DOHH2 (cell line): Measurements from ENCODE around the gene DCUN1D3.

Source experiments
- H3F3A ChIP-seq: fragments of 200-600 bp; sonication (generic), shearing (Covaris generic); 2 replicates; pipeline ENCODE4 v1.6.0; 2016; ENCODE audit warnings: antibody characterized with exemption, mild to moderate bottlenecking; ENCODE audit not compliant: control insufficient read depth, insufficient read depth
- H3K27ac ChIP-seq: fragments of 200-600 bp; sonication (generic); 2 replicates; pipeline ENCODE4 v1.5.1; 2014; ENCODE audit warnings: low read depth, mild to moderate bottlenecking, low read length, moderate library complexity
- H3K27me3 ChIP-seq: fragments of 200-600 bp; sonication (generic); 2 replicates; pipeline ENCODE4 v1.6.1; 2014; ENCODE audit warnings: mild to moderate bottlenecking, low read length, mixed read lengths; ENCODE audit not compliant: control insufficient read depth
- H3K36me3 ChIP-seq: fragments of 200-600 bp; sonication (generic); 2 replicates; pipeline ENCODE4 v1.6.1; 2014; ENCODE audit warnings: mild to moderate bottlenecking, low read length, moderate library complexity, mixed read lengths; ENCODE audit not compliant: control insufficient read depth
- H3K4me1 ChIP-seq: fragments of 200-600 bp; sonication (generic); 2 replicates; pipeline ENCODE4 v1.6.1; 2014; ENCODE audit warnings: mild to moderate bottlenecking, low read length, mixed read lengths; ENCODE audit not compliant: control insufficient read depth
- H3K4me2 ChIP-seq: fragments of 200-600 bp; sonication (generic); 2 replicates; pipeline ENCODE4 v1.6.0; 2014; ENCODE audit warnings: mild to moderate bottlenecking, low read length, moderate library complexity
- H3K4me3 ChIP-seq: fragments of 200-600 bp; sonication (generic); 2 replicates; pipeline ENCODE4 v1.5.1; 2014; ENCODE audit warnings: mild to moderate bottlenecking, low read length, mixed read lengths
- H3K79me2 ChIP-seq: fragments of 200-600 bp; sonication (generic); 2 replicates; pipeline ENCODE4 v1.6.1; 2014; ENCODE audit warnings: mild to moderate bottlenecking, low read length, mixed read lengths; ENCODE audit not compliant: control insufficient read depth
- H3K9me2 ChIP-seq: fragments of 200-600 bp; sonication (generic); replicated peaks from 2 replicates; pipeline ENCODE4 v1.6.1; 2014; ENCODE audit warnings: mild to moderate bottlenecking, low read length, mixed read lengths; ENCODE audit not compliant: control insufficient read depth
- H3K9me3 ChIP-seq: fragments of 200-600 bp; sonication (generic); 2 replicates; pipeline ENCODE4 v1.6.1; 2014; ENCODE audit warnings: antibody characterized with exemption, low read length, mixed read lengths; ENCODE audit not compliant: control insufficient read depth, insufficient read depth
- H4K20me1 ChIP-seq: fragments of 200-600 bp; sonication (generic); 2 replicates; pipeline ENCODE4 v1.6.0; 2014; ENCODE audit warnings: low read depth, mild to moderate bottlenecking, antibody characterized with exemption, low read length, moderate library complexity; ENCODE audit not compliant: control insufficient read depth, insufficient read depth
- CTCF ChIP-seq: fragments of 200-600 bp; sonication (generic); IDR thresholded peaks from one replicate; pipeline ENCODE4 v1.5.1; 2014; ENCODE audit warnings: antibody characterized with exemption, mild to moderate bottlenecking, low read depth, low read length; ENCODE audit not compliant: poor library complexity, severe bottlenecking
- EZH2phosphoT487 ChIP-seq: fragments of 200-600 bp; sonication (generic); IDR thresholded peaks from 2 replicates; pipeline ENCODE4 v1.6.1; 2017; ENCODE audit warnings: borderline replicate concordance, mild to moderate bottlenecking, antibody characterized with exemption, low read length, moderate library complexity, mixed read lengths

DCUN1D3 gene

GRCh38 chr16:20905576-20905975 is 5.4 kb upstream of the DCUN1D3 start:
- H3K27me3 ChIP-seq: no peaks in the 10 kb centered on the region
- no peak overlapping the region for H3K27ac ChIP-seq
- H3F3A ChIP-seq: peaks cover 9% of the 10 kb centered on the region
- TF ChIP-seq CTCF: no peak
- TF ChIP-seq EZH2phosphoT487: no peak
- no peak overlapping the region for H3K4me2 ChIP-seq
- peaks cover 56% of the 10 kb centered on the region for H3K79me2 ChIP-seq
- no peak overlapping the region for H3K4me3 ChIP-seq
- peaks cover 36% of the 10 kb centered on the region for H3K4me1 ChIP-seq
- peaks cover 17% of the 10 kb centered on the region for H3K36me3 ChIP-seq
- peaks cover 11% of the 10 kb centered on the region; the same call in 1 of the 2 replicates for H4K20me1 ChIP-seq
- no peaks in the 10 kb centered on the region for H3K9me3 ChIP-seq
- H3K9me2 ChIP-seq: no peaks in the 10 kb centered on the region

- TF ChIP-seq EZH2phosphoT487: no peak
- TF ChIP-seq CTCF: no peak
- peaks cover 17% of the 10 kb centered on the region for H3K36me3 ChIP-seq
- no peaks in the 10 kb centered on the region for H3K27me3 ChIP-seq
- no peak overlapping the region for H3K27ac ChIP-seq
- peak overlapping the region; percentile 49 for H3K4me3 ChIP-seq
- peaks cover 59% of the 10 kb centered on the region for H3K79me2 ChIP-seq
- H3K4me2 ChIP-seq: peak overlapping the region; percentile 82
- no peaks in the 10 kb centered on the region for H3K9me2 ChIP-seq
- H4K20me1 ChIP-seq: peaks cover 11% of the 10 kb centered on the region; the same call in 1 of the 2 replicates
- peaks cover 9% of the 10 kb centered on the region for H3F3A ChIP-seq
- no peaks in the 10 kb centered on the region for H3K9me3 ChIP-seq
- H3K4me1 ChIP-seq: peaks cover 35% of the 10 kb centered on the region
Observed at GRCh38 chr16:20904507-20905081, 4.4 kb upstream of the DCUN1D3 start.

- peaks cover 9% of the 10 kb centered on the region for H3F3A ChIP-seq
- H3K79me2 ChIP-seq: peaks cover 65% of the 10 kb centered on the region
- no peaks in the 10 kb centered on the region for H3K9me2 ChIP-seq
- peaks cover 40% of the 10 kb centered on the region for H3K4me1 ChIP-seq
- TF ChIP-seq EZH2phosphoT487 (no peak), CTCF (no peak)
- H3K27ac ChIP-seq: no peak overlapping the region
- no peaks in the 10 kb centered on the region for H3K27me3 ChIP-seq
- H4K20me1 ChIP-seq: peaks cover 11% of the 10 kb centered on the region; the same call in 1 of the 2 replicates
- H3K36me3 ChIP-seq: peaks cover 17% of the 10 kb centered on the region
- peak overlapping the region; percentile 49 for H3K4me3 ChIP-seq
- H3K9me3 ChIP-seq: no peaks in the 10 kb centered on the region
- peak overlapping the region; percentile 82 for H3K4me2 ChIP-seq
Observed at GRCh38 chr16:20903899-20904506, 3.8 kb upstream of the DCUN1D3 start.
